HL-60 (cell line): ENCODE measurements around the gene ACOT9.

Source experiments
- POLR2AphosphoS5 ChIP-seq: IDR thresholded peaks from 2 replicates; pipeline ENCODE4 v1.6.1; 2012; ENCODE audit warnings: low read depth
- SPI1 ChIP-seq: IDR thresholded peaks from 2 replicates; pipeline ENCODE4 v1.6.1; 2012; ENCODE audit warnings: low read depth, mild to moderate bottlenecking, borderline replicate concordance
- TF ChIP-seq, protein P1 (sequence below): IDR thresholded peaks from 2 replicates; pipeline ENCODE4 v1.6.1; 2012; ENCODE audit warnings: low read depth; ENCODE audit not compliant: insufficient replicate concordance
- TF ChIP-seq, protein P2 (sequence below): IDR thresholded peaks from one replicate; pipeline ENCODE4 v1.5.1; 2011; ENCODE audit warnings: low read length, control low read depth, inconsistent platforms; ENCODE audit not compliant: insufficient read depth

DNA sequence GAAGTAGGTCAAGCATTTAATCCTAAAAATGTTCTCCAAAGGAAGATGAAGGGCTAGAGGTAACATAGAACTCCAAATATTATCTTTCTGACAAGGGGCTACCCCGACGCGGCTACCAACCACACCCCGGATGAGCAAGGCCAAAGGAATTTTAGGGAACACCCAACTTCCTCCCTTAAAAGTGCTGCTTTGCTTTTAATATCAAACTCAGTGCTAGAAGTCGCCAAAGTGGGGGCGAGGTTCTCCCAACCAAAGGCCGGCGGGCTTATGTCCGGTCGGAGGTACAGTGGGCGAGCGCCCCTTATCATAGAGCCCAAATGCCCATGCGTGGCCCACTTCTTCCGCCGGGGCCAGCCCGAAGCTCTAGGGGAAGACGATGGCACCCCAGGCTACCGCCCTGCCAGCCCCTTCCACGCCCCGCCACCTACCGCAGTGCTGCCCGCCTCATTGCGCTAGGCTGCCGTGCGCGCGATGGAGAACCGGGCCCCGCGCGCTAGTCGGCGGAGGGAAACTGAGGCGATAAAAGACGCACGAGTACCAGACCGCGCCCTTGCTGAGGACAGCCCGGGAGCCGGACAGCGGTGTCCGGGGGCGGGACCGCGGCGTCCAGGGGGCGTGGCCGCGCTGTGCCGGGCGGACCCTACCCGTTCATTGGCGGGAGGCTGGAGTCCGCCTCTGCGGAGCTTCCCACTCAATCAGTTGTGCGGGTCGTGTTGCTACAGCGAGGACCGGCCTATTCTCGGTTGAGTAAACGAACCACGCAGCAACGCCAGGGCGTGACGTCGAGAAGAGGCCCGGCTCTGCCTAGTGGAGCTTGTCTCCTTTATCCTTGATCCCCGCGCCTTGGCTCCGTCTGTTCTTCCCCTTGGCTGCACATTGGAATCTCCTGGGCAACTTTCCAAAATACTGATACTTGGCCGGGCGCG lies at the start of gene ACOT9:
- TF ChIP-seq, protein P1, sequence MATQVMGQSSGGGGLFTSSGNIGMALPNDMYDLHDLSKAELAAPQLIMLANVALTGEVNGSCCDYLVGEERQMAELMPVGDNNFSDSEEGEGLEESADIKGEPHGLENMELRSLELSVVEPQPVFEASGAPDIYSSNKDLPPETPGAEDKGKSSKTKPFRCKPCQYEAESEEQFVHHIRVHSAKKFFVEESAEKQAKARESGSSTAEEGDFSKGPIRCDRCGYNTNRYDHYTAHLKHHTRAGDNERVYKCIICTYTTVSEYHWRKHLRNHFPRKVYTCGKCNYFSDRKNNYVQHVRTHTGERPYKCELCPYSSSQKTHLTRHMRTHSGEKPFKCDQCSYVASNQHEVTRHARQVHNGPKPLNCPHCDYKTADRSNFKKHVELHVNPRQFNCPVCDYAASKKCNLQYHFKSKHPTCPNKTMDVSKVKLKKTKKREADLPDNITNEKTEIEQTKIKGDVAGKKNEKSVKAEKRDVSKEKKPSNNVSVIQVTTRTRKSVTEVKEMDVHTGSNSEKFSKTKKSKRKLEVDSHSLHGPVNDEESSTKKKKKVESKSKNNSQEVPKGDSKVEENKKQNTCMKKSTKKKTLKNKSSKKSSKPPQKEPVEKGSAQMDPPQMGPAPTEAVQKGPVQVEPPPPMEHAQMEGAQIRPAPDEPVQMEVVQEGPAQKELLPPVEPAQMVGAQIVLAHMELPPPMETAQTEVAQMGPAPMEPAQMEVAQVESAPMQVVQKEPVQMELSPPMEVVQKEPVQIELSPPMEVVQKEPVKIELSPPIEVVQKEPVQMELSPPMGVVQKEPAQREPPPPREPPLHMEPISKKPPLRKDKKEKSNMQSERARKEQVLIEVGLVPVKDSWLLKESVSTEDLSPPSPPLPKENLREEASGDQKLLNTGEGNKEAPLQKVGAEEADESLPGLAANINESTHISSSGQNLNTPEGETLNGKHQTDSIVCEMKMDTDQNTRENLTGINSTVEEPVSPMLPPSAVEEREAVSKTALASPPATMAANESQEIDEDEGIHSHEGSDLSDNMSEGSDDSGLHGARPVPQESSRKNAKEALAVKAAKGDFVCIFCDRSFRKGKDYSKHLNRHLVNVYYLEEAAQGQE, result no peak
- TF ChIP-seq, protein P2, sequence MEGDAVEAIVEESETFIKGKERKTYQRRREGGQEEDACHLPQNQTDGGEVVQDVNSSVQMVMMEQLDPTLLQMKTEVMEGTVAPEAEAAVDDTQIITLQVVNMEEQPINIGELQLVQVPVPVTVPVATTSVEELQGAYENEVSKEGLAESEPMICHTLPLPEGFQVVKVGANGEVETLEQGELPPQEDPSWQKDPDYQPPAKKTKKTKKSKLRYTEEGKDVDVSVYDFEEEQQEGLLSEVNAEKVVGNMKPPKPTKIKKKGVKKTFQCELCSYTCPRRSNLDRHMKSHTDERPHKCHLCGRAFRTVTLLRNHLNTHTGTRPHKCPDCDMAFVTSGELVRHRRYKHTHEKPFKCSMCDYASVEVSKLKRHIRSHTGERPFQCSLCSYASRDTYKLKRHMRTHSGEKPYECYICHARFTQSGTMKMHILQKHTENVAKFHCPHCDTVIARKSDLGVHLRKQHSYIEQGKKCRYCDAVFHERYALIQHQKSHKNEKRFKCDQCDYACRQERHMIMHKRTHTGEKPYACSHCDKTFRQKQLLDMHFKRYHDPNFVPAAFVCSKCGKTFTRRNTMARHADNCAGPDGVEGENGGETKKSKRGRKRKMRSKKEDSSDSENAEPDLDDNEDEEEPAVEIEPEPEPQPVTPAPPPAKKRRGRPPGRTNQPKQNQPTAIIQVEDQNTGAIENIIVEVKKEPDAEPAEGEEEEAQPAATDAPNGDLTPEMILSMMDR, result no peak
- no peak for TF ChIP-seq POLR2AphosphoS5
- peak; percentile 46; the same call in 1 of the 2 replicates for TF ChIP-seq SPI1
